HepG2 (cell line): ENCODE data around the gene TTBK1. TPM values are rescaled to one million over a fixed set of nuclear protein-coding genes. Genes with fewer than 3 reads are reported as not detected.

Source experiments
- BRCA1 ChIP-seq: sonication (generic); formaldehyde crosslinking; IDR thresholded peaks from 2 replicates; pipeline ENCODE4 v1.4.0; 2020; ENCODE audit warnings: missing genetic modification reagents
- CCAR2 ChIP-seq: fragments of 200-400 bp; formaldehyde crosslinking; optimal IDR thresholded peaks from 2 replicates; pipeline ENCODE3; 2018; ENCODE audit warnings: low read depth, mild to moderate bottlenecking, low read length, moderate library complexity
- EED ChIP-seq: sonication (generic); formaldehyde crosslinking; IDR thresholded peaks from 2 replicates; pipeline ENCODE4 v1.5.0; 2020; ENCODE audit warnings: mild to moderate bottlenecking, missing genetic modification reagents
- ESRRA ChIP-seq: sonication (generic); formaldehyde crosslinking; IDR thresholded peaks from 2 replicates; pipeline ENCODE4 v1.5.1; 2020; ENCODE audit warnings: mild to moderate bottlenecking, low read depth, missing genetic modification reagents
- HINFP ChIP-seq: sonication (generic); formaldehyde crosslinking; IDR thresholded peaks from 2 replicates; pipeline ENCODE4 v1.4.0; 2020; ENCODE audit warnings: low read depth, mild to moderate bottlenecking, missing genetic modification reagents
- IKZF1 ChIP-seq: fragments of 450-650 bp; IDR thresholded peaks from 2 replicates; pipeline ENCODE4 v1.7.1; 2016
- KLF6 ChIP-seq: IDR thresholded peaks from 2 replicates; pipeline ENCODE4 v1.8.0; 2016; ENCODE audit warnings: missing biosample characterization, missing genetic modification reagents
- MLX ChIP-seq: IDR thresholded peaks from 2 replicates; pipeline ENCODE4 v1.6.1; 2016
- MXI1 ChIP-seq: IDR thresholded peaks from 3 replicates; pipeline ENCODE4 v1.6.1; 2012; ENCODE audit warnings: low read depth, low read length, inconsistent platforms, borderline replicate concordance
- NCOA1 ChIP-seq: sonication (generic); formaldehyde crosslinking; IDR thresholded peaks from 2 replicates; pipeline ENCODE4 v1.9.0; 2021; ENCODE audit warnings: missing genetic modification reagents
- NFAT5 ChIP-seq: sonication (generic); formaldehyde crosslinking; IDR thresholded peaks from 2 replicates; pipeline ENCODE4 v1.4.0; 2020; ENCODE audit warnings: missing genetic modification reagents
- RXRA ChIP-seq: sonication (generic); formaldehyde crosslinking; IDR thresholded peaks from 2 replicates; pipeline ENCODE4 v1.5.1; 2020; ENCODE audit warnings: missing genetic modification reagents
- SAFB2 ChIP-seq: sonication (generic); formaldehyde crosslinking; IDR thresholded peaks from 2 replicates; pipeline ENCODE4 v1.5.1; 2020; ENCODE audit warnings: missing genetic modification reagents, low read depth, mild to moderate bottlenecking, borderline replicate concordance
- SMARCE1 ChIP-seq: fragments of 450-650 bp; IDR thresholded peaks from 2 replicates; pipeline ENCODE4 v1.6.1; 2017; ENCODE audit warnings: borderline replicate concordance
- ZFP36L2 ChIP-seq: sonication (generic); formaldehyde crosslinking; IDR thresholded peaks from 2 replicates; pipeline ENCODE4 v1.4.0; 2020; ENCODE audit warnings: missing genetic modification reagents
- ZNF253 ChIP-seq: sonication (generic); formaldehyde crosslinking; IDR thresholded peaks from 2 replicates; pipeline ENCODE4 v1.8.0; 2022; ENCODE audit warnings: mild to moderate bottlenecking, missing genetic modification reagents, borderline replicate concordance
- ZNF354B ChIP-seq: sonication (generic); formaldehyde crosslinking; IDR thresholded peaks from 2 replicates; pipeline ENCODE4 v1.8.0; 2022; ENCODE audit warnings: mild to moderate bottlenecking, missing genetic modification reagents
- ZNF614 ChIP-seq: IDR thresholded peaks from 2 replicates; pipeline ENCODE4 v1.6.1; 2018; ENCODE audit warnings: missing biosample characterization, missing genetic modification reagents, inconsistent platforms, borderline replicate concordance
- ZNF740 ChIP-seq: sonication (generic); formaldehyde crosslinking; IDR thresholded peaks from 2 replicates; pipeline ENCODE4 v1.4.0; 2020; ENCODE audit warnings: missing genetic modification reagents
- ZNF772 ChIP-seq: sonication (generic); formaldehyde crosslinking; IDR thresholded peaks from 2 replicates; pipeline ENCODE4 v1.5.0; 2020; ENCODE audit warnings: mild to moderate bottlenecking, missing genetic modification reagents
- polyA plus RNA-seq, 8 experiments: library from polyadenylated mRNA; depleted of rRNA in 3 of 8; stranded (reverse) in 7 of 8; unstranded in 1 of 8; fragments of >200 nt; fragmentation: Illumina TruSeq in 4 of 8; extraction: Trizol in 4 of 8; gene quantifications; 2 replicates each; pipeline versions ENCODE4 v1.2.1 to v1.2.3, GENCODE V29; 2011 to 2016; ENCODE audit warnings: low read depth in 4 of 8, missing spikeins in 1 of 8, mixed read lengths in 1 of 8; ENCODE audit not compliant: insufficient read depth in 1 of 8
- total RNA-seq, 5 experiments: library from RNA; depleted of rRNA; stranded (reverse); fragments of >200 nt; fragmentation: Illumina TruSeq; extraction: Trizol; gene quantifications; 2 replicates each; pipeline ENCODE4 v1.2.3, GENCODE V29; 2016; ENCODE audit warnings: low read depth in 1 of 5

The TTBK1 gene
- total and polyA plus RNA-seq, 2 of the 13 experiments (the other 11 are each of a cell fraction or from before 2014, with no cell fraction given), result 0.24 to 0.33 TPM

GRCh38 chr6:43263314-43264178 is 20.3 kb downstream of the TTBK1 start (continued):
- peak; percentile 87 for TF ChIP-seq KLF6
- TF ChIP-seq MLX (CRISPR knock-in tag), result no peak
- TF ChIP-seq ZNF740 (CRISPR knock-in tag), result no peak
- no peak for TF ChIP-seq NFAT5
- 0 out of 2 replicates have a peak, but pooled peaks have one; percentile 41 for TF ChIP-seq ESRRA
- no peak for TF ChIP-seq IKZF1
- peak; percentile 82; the same call in 1 of the 2 replicates for TF ChIP-seq RXRA
- TF ChIP-seq SMARCE1, result no peak
- TF ChIP-seq ZFP36L2 (CRISPR knock-in tag), result no peak
- TF ChIP-seq CCAR2, result no peak
- TF ChIP-seq BRCA1 (CRISPR knock-in tag), result no peak
- no peak for TF ChIP-seq SAFB2
- no peak for TF ChIP-seq ZNF253 (CRISPR knock-in tag)
- no peak for TF ChIP-seq NCOA1 (CRISPR knock-in tag)
- TF ChIP-seq ZNF354B, result no peak
- peak; percentile 63; the same call in 1 of the 2 replicates for TF ChIP-seq ZNF614 (CRISPR knock-in tag)
- no peak for TF ChIP-seq MXI1
- TF ChIP-seq EED (CRISPR knock-in tag), result no peak; the same call in 1 of the 2 replicates
- peak; percentile 76; the same call in 1 of the 2 replicates for TF ChIP-seq HINFP (CRISPR knock-in tag)
- TF ChIP-seq ZNF772 (CRISPR knock-in tag), result peak; percentile 86; the same call in 1 of the 2 replicates
